Fibroblast of gingiva (primary cell): ENCODE results near the gene SLC7A6OS.

ENCODE experiments used
- DNase-seq: peaks from one replicate; pipeline ENCODE4 v3.0.0-alpha.2; 2011; ENCODE audit warnings: low read depth

Gene SLC7A6OS

GRCh38 chr16:68253721-68254120 is 57.0 kb downstream of the SLC7A6OS start:
- no peak for DNase-seq

GRCh38 chr16:68252383-68252782 is 58.4 kb downstream of the SLC7A6OS start:
- DNase-seq, result no peak

GRCh38 chr16:68251832-68252231 is 58.9 kb downstream of the SLC7A6OS start:
- DNase-seq, result no peak

DNA sequence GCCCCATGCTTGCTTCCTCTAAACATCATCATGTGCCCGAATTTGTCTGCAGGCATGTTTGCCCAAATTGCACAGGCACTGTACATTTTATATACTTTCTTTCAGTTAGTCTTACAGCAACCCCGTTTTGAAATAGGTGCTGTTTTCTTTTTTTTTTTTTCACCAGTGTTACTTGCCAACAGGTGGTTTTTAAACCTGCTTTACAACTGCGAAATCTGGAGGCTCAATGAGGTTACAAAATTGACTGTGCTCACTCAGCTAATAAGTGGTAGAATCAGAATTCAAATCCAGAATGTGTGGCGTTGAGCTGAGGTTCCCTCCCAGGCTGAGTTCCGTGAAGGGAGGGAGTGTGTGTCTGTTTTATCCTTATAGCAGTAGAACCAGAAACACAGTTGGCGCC is 59.8 kb downstream of the SLC7A6OS start:
- DNase-seq, result no peak

DNA sequence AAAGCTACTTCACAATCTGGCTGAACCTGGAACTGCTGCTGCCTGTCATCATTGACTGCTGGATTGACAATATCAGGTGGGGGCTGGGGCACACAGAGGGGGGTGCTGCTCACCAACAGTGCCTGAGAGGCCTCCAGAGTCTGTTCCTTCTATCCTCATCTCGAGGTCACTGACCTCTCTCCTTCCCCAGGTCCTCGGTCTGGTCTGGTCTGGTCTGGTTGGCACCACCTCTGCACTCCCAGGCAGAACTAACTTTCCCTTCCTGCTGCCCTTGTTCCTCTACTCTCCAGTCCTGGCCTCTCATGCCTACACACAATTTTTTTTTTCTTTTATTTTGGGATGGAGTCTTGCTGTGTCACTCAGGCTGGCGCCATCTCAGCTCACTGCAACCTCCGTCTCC is 61.4 kb downstream of the SLC7A6OS start:
- no peak for DNase-seq
